DMS53 treated with DMSO at 0.1 percent for 48 hours (cell line): ENCODE data around the gene OR8B12.
"Not testable (repeated sequence)": the region's sequence is repeated elsewhere in the genome, so short reads cannot be mapped to it uniquely, and the experiment has no call there.

Experiments
- DNase-seq: peaks from one replicate; lab custom pipeline; 2025; ENCODE audit not compliant: unreplicated experiment; lab: John Stamatoyannopoulos, UW

OR8B12 gene

DNA sequence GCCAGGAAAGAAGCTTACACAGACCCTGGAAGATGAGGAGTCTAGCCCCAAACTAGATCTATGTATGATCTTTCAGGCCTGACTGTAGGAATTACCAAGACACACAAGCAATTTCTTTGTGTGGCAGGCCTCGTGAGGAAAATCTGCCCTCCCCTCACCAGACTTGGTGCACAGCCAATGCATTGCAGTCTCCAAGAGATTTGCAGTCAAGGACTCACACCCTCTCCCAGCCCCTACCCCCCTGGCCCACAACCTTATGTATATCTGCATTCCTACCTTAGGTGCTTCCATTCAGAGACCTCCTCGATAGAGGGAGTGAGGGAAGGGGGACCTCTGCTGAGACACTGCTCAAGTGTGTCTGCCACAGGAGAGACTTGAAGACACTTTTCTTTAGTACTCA, 9.8 kb downstream of the OR8B12 start:
- no peak for DNase-seq

DNA sequence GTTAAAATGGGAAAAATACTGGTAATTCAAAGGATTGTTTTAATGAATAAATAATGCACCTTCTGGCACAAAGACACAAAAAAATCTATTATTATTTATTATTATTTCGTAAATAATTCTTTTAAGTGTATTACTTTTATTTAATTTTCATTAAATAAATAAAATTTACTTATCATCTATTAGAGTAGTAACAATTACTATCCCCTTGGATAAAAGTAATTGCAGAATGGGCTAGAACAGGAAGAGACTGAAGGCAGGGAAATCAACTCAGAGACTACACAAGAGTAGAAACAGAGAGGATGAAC, 23.0 kb downstream of the OR8B12 start:
- no peak for DNase-seq

DNA sequence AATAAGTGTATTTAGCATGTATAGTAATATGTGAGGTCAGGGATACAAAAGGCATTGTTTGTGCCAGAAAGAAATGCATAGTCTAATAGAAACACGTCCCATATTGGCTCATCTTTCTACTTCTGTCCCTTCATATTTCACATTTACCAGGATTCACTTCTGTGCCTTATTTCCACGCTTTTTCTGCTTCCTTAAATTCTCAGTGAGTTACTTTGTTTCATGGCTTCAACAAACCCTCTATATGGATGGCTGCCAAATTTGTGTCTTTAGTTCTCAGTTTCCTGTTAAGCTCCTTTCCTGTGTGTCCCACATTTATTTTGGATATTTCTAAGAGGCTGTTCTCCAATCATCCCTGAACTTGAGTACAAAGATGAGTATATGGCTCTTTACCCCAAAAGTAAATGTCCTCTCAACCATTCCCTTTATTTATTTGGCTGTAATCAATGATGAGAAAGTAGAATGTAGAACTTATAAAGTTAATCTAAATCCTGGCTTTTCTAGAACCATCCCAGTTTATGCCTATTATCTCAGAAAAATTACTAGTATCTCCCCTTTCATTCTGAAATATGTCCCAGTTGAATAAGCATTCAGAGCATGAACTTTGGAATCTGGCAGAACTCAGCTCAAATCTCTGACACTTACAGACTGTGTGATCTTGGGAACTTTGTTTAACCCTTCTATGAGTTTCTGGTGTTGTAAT, 23.5 kb downstream of the OR8B12 start:
- DNase-seq, result no peak

DNA sequence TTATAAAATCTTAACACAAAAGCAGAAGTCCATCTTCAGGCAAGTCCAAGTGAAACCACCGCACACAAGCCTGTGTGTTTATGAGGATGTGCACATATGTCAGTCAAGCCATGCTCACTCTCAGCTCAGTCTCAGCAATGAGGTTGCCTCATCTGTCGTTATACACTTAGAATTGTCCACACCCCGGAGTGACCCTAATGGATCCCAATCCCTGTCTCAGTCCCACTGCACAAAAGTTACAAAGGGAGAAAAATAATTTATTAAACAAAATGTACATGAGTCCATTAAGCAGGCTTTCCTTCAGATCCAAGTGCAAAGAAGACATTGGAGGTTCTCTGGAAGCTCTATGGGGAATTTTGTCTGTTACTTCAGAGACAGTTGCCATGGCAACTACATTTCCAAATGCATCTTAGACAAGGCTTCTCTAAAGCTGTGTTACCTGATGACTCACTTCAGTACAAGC, 24.4 kb downstream of the OR8B12 start:
- no peak for DNase-seq

DNA sequence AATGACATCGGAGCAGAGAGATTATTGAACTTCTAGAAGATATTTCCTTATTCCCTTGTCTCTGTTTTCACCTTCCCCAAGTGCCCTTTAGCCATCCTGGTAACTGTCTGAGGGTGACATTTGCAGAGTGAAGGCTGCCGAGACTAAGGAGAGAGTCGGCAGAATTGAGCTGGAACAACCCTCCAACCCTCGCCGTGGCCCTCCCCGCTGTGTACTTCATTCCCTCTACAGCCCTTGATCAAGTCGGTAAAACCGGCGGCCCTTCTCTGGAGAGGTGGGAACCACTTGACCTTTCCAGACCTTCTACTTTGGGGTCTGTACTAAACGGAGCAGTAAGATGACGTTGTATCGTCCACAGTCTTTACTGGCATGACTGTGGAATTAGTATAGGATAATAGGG, 26.1 kb downstream of the OR8B12 start:
- DNase-seq, result no peak

DNA sequence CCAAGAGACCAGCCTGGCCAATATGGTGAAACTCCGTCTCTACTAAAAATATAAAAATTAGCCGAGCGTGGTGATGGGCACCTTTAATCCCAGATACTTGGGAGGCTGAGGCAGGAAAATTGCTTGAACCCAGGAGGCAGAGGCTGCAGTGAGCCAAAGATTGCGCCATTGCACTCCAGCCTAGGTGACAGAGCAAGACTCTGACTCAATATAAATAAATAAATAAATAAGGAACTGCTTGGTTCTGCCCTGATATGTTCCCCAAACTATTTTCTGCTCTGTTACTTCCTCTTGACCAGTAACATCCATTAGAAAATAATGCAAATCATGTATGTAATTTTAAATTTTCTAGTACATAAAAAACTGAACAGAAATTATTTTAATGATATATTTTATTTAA, 28.8 kb downstream of the OR8B12 start:
- DNase-seq, result not testable (repeated sequence)

DNA sequence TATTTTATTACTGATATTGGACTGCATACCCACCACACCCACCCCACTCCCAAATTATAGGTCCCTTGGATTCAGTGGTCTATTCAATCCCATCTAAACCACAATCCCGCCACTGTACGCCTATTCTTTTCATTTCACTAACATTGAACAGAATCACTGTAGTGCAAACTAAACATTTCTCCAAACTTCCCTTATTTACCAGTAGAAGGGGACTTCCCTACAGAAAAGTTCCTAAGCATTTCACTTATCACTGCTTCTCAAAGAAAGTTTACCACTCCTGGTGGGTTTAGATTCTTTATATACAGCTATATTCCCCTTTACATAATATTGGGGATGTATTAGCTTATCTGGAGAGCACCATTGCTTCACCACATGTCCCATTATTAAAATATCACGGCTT, 29.3 kb downstream of the OR8B12 start:
- DNase-seq, result no peak

DNA sequence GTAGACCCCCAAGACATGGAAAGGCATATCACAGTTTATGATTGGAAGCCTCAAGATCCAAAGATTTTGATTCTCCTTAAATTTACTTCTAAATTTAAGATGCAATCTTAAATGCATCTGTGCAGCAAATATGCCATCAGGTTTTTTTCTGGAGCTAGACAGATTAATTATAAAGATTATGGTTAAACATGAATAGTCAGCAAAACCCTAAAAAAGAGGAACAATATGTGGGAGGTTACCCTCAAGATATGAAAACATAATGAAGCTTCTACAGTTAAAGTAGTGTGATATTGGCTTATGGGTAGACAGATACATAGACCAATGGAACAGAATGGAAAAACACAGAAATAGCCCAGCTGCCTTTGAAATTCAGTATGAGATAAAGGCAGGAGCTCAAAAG, 31.7 kb downstream of the OR8B12 start:
- DNase-seq, result no peak

DNA sequence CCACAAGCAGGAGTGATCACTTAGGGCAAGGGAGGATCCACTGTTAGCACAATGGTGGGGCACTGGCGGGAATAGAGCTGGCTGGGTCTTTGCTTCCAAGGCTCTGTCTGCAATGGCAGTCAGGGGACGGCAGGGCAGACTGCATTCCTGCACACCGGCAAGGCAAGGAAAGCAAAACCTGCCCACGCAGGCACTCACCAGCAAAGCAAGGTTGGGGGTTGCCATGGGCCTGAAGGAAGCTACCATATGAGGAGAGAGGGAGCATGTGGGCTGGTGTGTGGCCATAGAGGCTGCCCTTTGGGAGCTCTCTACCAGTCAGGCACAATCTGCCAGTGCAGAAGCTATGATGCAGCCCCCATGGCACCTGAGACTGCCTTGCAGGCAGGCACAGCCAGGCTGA, 33.2 kb downstream of the OR8B12 start:
- no peak for DNase-seq

DNA sequence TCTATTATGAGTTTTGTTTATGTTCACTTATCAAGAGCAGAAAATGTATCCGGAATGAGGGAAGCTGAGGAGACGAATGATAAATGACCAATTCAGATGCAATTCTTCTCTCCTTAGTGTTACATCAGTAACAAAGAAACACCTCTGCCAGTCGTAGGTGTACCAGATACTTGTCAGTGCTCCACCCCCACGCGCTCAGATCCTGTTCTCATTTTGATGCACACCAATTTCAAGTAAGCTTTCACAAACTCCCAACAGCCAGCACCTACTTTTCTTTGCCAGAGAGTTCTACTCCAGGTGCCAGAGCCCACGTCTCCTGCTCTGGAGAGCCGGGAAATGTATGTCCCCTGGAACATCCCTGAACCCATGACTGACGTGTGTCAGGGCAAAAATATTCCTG, 43.7 kb downstream of the OR8B12 start:
- DNase-seq, result no peak

DNA sequence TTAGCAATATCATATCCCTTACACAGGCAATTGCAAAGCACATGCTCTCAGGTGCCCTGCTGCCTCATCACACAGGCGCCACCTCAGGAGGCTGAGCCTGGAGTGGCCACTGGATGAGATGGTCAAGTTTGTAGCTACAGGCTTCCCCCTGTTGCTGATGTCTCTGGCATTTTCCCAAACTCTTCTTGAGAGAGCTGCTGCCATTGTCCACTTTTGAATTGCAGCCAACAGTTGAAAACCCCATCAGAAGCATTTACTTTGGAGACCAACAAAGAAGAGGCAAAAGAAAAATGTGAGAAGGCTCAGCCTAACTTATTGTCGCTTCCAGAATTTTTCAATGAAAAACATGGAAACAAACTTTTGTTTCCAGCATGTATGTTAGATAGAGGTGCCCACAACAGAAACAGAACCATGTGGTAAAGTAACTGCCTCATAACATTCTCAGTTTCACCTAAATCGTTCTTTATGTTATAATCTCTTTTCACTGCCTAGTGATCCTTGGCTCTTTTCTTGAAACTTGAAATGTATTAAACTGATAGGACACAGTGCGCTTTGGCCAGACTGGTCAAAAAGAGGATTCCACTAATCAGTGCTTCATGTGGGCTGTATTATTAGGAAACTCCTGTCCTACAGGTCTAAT, 50.3 kb downstream of the OR8B12 start:
- no peak for DNase-seq
